Measurements from ENCODE around the gene TMEM258. TPM values are rescaled to one million over a fixed set of nuclear protein-coding genes. Genes with fewer than 3 reads are reported as not detected.

Gene TMEM258
- total and polyA plus RNA-seq, 2 donors (not counting 1 experiment from before 2014, with no cell fraction given): 65.8 to 130 TPM

DNA sequence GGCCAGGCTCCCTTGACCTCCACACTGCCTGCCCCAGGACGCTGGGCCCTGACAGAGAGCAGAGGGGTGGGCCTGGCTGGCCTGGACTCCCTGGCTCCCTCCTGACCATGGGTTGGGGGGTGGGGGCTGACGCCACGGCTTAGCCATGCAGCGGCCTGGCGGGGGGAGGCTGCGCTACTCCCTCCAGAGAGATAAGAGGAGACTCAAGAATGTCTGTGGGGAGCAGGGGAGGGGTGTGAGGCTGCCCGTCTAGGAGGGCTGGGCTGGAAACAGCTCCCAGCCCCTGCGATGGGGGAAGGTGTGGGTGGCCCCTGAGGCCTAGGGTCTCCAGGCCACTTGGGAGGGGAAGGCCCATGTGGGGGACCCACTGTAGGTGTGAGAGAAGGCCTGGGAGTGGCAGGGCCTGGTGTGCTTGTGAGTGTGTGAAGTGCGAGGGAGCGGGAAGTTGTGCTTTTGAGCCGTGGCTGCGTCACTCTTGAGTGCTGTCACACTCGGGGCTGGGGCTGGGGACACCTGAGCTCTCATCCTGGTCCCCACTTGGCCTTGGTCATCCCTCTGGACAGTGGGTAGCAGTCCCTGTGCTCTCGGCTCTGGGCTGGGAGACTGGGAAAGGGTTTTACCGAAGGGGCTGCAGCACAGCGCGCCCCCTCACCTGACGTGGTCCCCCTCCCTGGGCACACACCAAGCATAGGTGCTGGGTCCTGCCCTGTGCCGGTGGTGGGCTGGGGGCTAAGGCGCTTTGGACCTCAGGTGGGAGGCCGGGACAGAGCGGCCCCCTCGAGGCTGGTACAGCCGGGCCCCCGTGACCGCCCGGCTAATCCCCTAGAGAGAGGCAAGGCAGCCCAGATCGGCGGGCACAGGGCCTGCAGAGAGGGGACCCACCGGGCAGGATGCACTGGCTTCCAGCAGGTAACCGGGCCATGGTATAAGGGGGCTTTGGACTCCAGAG, 37.6 kb downstream of the TMEM258 start:
- H3K36me3 ChIP-seq (replicated peaks in 1 of 2; ENCODE audit: control extremely low read depth in 1 of 2, control insufficient read depth in 1 of 2, extremely low read depth in 1 of 2, insufficient read depth in 2 of 2, low read length in 1 of 2): no peaks in the 10 kb centered on the region
- 88% methylated on average over 29 of the region's 31 CpGs for WGBS (ENCODE audit: insufficient coverage)
- H3K4me2 ChIP-seq (replicated peaks; ENCODE audit: low read depth, low read length, poor library complexity, severe bottlenecking): no peak overlapping the region
- H3K4me1 ChIP-seq (ENCODE audit: control insufficient read depth in 2 of 2, insufficient read depth in 2 of 2, low read length in 2 of 2): peaks cover 12 to 16% of the 10 kb centered on the region in 2 donors
- H3K9me3 Mint-ChIP-seq (ENCODE audit: insufficient read depth): no peaks in the 10 kb centered on the region
- no peak overlapping the region for H2AFZ ChIP-seq (ENCODE audit: insufficient read depth, low read depth, low read length, poor library complexity, severe bottlenecking)
- H3K4me3 ChIP-seq (ENCODE audit: control extremely low read depth in 1 of 5, extremely low read depth in 1 of 5, insufficient read depth in 1 of 5, low read depth in 2 of 5, low read length in 4 of 5): no peak overlapping the region
- no peak for TF ChIP-seq EZH2 (IDR thresholded peaks at IDR 0.05; ENCODE audit: borderline replicate concordance, insufficient read depth, low read depth, low read length, poor library complexity, severe bottlenecking)
- TF ChIP-seq, protein P1, sequence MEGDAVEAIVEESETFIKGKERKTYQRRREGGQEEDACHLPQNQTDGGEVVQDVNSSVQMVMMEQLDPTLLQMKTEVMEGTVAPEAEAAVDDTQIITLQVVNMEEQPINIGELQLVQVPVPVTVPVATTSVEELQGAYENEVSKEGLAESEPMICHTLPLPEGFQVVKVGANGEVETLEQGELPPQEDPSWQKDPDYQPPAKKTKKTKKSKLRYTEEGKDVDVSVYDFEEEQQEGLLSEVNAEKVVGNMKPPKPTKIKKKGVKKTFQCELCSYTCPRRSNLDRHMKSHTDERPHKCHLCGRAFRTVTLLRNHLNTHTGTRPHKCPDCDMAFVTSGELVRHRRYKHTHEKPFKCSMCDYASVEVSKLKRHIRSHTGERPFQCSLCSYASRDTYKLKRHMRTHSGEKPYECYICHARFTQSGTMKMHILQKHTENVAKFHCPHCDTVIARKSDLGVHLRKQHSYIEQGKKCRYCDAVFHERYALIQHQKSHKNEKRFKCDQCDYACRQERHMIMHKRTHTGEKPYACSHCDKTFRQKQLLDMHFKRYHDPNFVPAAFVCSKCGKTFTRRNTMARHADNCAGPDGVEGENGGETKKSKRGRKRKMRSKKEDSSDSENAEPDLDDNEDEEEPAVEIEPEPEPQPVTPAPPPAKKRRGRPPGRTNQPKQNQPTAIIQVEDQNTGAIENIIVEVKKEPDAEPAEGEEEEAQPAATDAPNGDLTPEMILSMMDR (IDR thresholded peaks at IDR 0.05): no peak
- peaks cover 28% of the 10 kb centered on the region for H3K27me3 Mint-ChIP-seq
- H3K79me2 ChIP-seq (ENCODE audit: control insufficient read depth, insufficient read depth, low read length): no peaks in the 10 kb centered on the region
- H3K9ac ChIP-seq (ENCODE audit: low read length): no peak overlapping the region
- H3K4me1 Mint-ChIP-seq: peaks cover 14% of the 10 kb centered on the region
- no peak overlapping the region for H3K27ac Mint-ChIP-seq
- H3K27ac ChIP-seq (ENCODE audit: low read length in 2 of 2): no peak overlapping the region
- ATAC-seq (ENCODE audit: low read depth): no peak
- no peak overlapping the region for H3K4me3 Mint-ChIP-seq
- H3K9me3 ChIP-seq (ENCODE audit: control extremely low read depth in 1 of 3, control insufficient read depth in 2 of 3, insufficient read depth in 1 of 3, low read length in 2 of 3): no peaks in the 10 kb centered on the region
- DNase-seq: no peak
- no peaks in the 10 kb centered on the region for H4K20me1 ChIP-seq (ENCODE audit: control insufficient read depth, insufficient read depth, low read length, poor library complexity, severe bottlenecking)
- intact Hi-C loops (cut with micrococcal nuclease): no loop called here
- ChIA-PET POLR2A (no interaction called here), CTCF (no interaction called here)
- peaks cover 0 to 36% (median 19%) of the 10 kb centered on the region in 4 experiments for H3K27me3 ChIP-seq (replicated peaks in 1 of 4; ENCODE audit: control extremely low read depth in 1 of 4, control insufficient read depth in 3 of 4, insufficient read depth in 4 of 4, low read length in 3 of 4)

DNA sequence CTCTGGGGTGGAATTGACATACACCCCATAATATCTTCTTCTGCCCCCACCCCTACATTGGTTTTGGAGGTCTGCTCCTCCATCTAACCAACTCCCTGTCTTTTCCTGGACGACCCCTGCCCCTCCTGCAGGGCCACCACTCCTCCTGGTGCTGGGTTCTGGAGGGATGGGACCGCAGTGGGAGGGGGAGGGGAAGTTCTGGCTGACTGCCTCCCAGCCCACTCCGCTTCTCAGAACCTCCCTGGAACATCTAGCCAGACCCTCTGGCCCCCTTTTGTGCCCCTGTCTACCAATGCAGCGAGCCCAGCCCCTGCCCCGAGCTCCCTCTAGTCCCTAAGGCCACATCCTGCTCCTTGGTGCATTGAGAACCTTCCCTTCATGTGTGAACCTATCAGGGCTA, 38.7 kb downstream of the TMEM258 start:
- Histone ChIP-seq H3K79me2 (ENCODE audit: control insufficient read depth, insufficient read depth, low read length) (no peaks in the 10 kb centered on the region), H3K4me1 (ENCODE audit: control insufficient read depth in 2 of 2, insufficient read depth in 2 of 2, low read length in 2 of 2) (peaks cover 12 to 16% of the 10 kb centered on the region in 2 donors), H3K4me2 (replicated peaks; ENCODE audit: low read depth, low read length, poor library complexity, severe bottlenecking) (no peak overlapping the region), H3K4me3 (ENCODE audit: control extremely low read depth in 1 of 5, extremely low read depth in 1 of 5, insufficient read depth in 1 of 5, low read depth in 2 of 5, low read length in 4 of 5) (no peak overlapping the region), H3K27ac (ENCODE audit: low read length in 2 of 2) (no peak overlapping the region), H4K20me1 (ENCODE audit: control insufficient read depth, insufficient read depth, low read length, poor library complexity, severe bottlenecking) (no peaks in the 10 kb centered on the region), H3K27me3 (replicated peaks in 1 of 4; ENCODE audit: control extremely low read depth in 1 of 4, control insufficient read depth in 3 of 4, insufficient read depth in 4 of 4, low read length in 3 of 4) (peaks cover 0 to 45% (median 20%) of the 10 kb centered on the region in 4 experiments), H2AFZ (ENCODE audit: insufficient read depth, low read depth, low read length, poor library complexity, severe bottlenecking) (no peak overlapping the region), H3K9me3 (ENCODE audit: control extremely low read depth in 1 of 3, control insufficient read depth in 2 of 3, insufficient read depth in 1 of 3, low read length in 2 of 3) (no peaks in the 10 kb centered on the region), H3K36me3 (replicated peaks in 1 of 2; ENCODE audit: control extremely low read depth in 1 of 2, control insufficient read depth in 1 of 2, extremely low read depth in 1 of 2, insufficient read depth in 2 of 2, low read length in 1 of 2) (no peaks in the 10 kb centered on the region), H3K9ac (ENCODE audit: low read length) (no peak overlapping the region)
- ChIA-PET POLR2A (no interaction called here), CTCF (interaction anchor here (0.7 to 1.7 kb wide), 3 partner anchors 37 to 354 kb away, joined by 4 to 10 read pairs (median 4); no protein-coding TSS in a partner anchor)
- Mint-ChIP-seq H3K4me3 (peak overlapping the region; percentile 55), H3K4me1 (peaks cover 14% of the 10 kb centered on the region), H3K27me3 (peaks cover 33% of the 10 kb centered on the region), H3K27ac (no peak overlapping the region), H3K9me3 (ENCODE audit: insufficient read depth) (no peaks in the 10 kb centered on the region)
- DNase-seq: no peak
- WGBS (ENCODE audit: insufficient coverage): 84% methylated on average over 3 of the region's 5 CpGs
- intact Hi-C loops (cut with micrococcal nuclease): no loop called here
- no peak for ATAC-seq (ENCODE audit: low read depth)
- TF ChIP-seq, protein P1 (IDR thresholded peaks at IDR 0.05): no peak
- TF ChIP-seq EZH2 (IDR thresholded peaks at IDR 0.05; ENCODE audit: borderline replicate concordance, insufficient read depth, low read depth, low read length, poor library complexity, severe bottlenecking): no peak
